GM10248 (cell line): ENCODE measurements around the gene EXOC3L4.

ENCODE experiments used
- CTCF ChIA-PET: fragments of 300-600 bp; sonication (Branson Sonifier 250); formaldehyde crosslinking; extraction: SDS; loops from one replicate; lab custom pipeline; 2021; ENCODE audit warnings: antibody characterized with exemption; lab: Yijun Ruan, JAX
- POLR2A ChIA-PET: fragments of 350-650 bp; sonication (Branson Sonifier 250); formaldehyde crosslinking; extraction: SDS; loops from one replicate; lab custom pipeline; 2020; ENCODE audit warnings: antibody characterized with exemption; lab: Yijun Ruan, JAX
- DNase-seq: peaks from one replicate; pipeline ENCODE4 v3.0.0; 2012; ENCODE audit errors: extremely low spot score
- TF ChIP-seq, protein P1 (sequence below): IDR thresholded peaks from 2 replicates; pipeline ENCODE4 v1.5.1; 2012; ENCODE audit warnings: mild to moderate bottlenecking, low read depth; ENCODE audit errors: extremely low read depth, missing control alignments, control extremely low read depth

EXOC3L4 gene

DNA sequence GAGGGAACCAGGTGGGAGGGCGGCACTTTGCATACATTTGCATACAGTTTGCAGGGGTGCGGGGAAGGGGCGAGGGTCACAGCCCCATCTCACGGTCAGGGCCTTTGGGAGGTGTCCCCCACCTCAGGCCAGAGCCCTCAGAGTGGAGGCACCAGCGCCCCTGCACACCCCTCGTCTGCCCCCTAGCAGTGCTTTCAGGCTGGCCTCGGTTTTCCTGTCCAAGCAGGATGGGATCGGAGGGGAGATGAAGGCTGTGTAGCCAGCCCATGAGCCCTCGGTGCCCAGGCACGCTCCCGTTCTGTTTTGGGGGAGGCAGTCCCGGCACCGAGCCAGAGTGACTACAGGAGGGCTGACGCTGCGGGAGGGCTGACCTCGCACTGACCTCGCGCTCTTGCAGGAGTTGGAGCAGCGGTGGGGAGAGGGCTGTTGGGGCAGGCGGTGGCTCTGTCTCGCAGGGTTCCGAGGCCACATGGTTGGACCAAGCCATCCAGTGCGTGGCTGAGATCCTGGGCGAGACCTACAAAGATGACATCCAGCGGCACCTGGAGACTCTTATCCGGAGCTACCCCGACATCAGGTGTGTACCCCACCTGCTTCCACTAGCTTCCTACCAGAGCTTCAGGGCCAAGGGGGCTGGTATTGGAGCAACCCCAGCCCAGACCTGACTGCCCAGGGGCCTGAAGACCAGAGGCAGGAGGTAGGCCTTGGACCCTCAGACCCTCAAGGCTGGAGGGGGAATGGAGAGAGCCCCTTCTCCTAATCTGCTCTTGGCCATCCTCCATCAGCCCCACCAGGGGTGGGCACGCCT is 13.6 kb downstream of the EXOC3L4 start:
- ChIA-PET CTCF (interaction anchor here (0.9 to 1.0 kb wide), 3 partner anchors 33 to 412 kb away, joined by 3 to 5 read pairs (median 4); no protein-coding TSS in a partner anchor), POLR2A (no interaction called here)
- no peak for DNase-seq
- TF ChIP-seq, protein P1, sequence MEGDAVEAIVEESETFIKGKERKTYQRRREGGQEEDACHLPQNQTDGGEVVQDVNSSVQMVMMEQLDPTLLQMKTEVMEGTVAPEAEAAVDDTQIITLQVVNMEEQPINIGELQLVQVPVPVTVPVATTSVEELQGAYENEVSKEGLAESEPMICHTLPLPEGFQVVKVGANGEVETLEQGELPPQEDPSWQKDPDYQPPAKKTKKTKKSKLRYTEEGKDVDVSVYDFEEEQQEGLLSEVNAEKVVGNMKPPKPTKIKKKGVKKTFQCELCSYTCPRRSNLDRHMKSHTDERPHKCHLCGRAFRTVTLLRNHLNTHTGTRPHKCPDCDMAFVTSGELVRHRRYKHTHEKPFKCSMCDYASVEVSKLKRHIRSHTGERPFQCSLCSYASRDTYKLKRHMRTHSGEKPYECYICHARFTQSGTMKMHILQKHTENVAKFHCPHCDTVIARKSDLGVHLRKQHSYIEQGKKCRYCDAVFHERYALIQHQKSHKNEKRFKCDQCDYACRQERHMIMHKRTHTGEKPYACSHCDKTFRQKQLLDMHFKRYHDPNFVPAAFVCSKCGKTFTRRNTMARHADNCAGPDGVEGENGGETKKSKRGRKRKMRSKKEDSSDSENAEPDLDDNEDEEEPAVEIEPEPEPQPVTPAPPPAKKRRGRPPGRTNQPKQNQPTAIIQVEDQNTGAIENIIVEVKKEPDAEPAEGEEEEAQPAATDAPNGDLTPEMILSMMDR, result no peak

DNA sequence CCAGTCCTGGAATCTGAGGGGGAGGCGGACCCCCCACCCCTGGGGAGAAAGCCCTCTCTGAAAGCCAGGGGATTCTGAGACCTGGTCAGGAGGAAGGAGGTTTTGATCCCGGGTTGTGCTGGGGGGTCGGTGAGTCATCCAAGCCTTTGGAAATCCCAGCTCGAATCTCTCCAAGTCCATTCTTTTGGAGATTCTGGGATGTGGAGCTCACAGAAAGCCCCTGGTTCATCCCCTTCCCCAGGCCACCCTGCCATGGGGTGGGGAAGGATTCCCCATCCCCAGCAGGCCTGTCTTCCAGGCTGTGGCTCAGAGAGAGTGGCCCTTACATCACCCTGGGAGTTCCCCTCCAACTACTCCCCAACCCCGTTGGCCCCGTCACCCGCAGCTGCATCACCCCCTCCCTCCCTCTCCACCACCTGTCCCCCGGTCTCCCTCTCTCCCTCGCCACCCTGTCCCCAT is 14.3 kb downstream of the EXOC3L4 start:
- ChIA-PET POLR2A (no interaction called here), CTCF (interaction anchor here (0.9 to 1.0 kb wide), 3 partner anchors 32 to 413 kb away, joined by 3 to 5 read pairs (median 4); no protein-coding TSS in a partner anchor)
- TF ChIP-seq, protein P1, result no peak
- DNase-seq, result peak; percentile 84

DNA sequence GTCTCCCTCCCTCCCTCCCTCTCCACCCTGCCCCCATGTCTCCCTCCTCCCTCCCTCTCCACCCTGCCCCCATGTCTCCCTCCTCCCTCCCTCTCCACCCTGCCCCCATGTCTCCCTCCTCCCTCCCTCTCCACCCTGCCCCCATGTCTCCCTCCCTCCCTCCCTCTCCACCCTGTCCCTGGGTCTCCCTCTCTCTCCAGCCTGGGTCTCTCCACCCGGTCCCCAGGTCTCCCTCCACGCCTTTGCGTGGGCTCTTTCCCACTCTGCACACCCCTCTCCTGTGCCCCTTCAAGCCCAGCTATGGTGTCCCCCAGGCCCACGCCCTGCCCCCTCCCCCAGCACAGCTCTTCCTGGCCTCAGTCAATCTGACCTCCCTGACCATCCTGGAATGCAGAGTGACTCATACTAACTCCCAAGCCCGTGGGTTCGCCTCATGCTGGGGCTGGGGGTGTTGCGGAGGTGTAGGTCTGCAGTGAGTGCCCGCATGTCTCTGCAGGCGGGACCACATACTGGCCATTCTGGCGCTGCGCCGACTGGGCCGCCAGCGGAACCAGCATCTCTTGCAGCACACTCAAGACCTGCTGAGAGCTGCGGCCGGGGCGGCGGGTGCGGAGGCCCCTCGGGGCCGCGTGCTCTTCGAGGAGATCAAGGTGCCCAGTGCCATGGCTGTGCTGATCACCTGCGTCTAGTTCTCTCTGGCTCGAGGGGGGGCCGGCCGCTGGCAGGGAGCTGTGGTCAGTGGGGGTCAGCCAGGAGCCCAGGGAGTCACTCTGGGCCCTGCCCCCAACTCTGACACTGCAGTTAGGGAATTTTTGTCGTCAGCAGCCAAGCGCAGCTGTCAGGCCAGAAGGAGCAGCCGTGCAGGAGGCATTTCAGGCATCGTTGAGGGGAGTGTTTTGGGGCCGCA is 15.3 kb downstream of the EXOC3L4 start:
- TF ChIP-seq, protein P1, result no peak
- no peak for DNase-seq
- ChIA-PET CTCF (interaction anchor here (1.2 to 1.9 kb wide), 2 partner anchors 31 to 414 kb away, joined by 3 to 8 read pairs; no protein-coding TSS in a partner anchor), POLR2A (no interaction called here)

DNA sequence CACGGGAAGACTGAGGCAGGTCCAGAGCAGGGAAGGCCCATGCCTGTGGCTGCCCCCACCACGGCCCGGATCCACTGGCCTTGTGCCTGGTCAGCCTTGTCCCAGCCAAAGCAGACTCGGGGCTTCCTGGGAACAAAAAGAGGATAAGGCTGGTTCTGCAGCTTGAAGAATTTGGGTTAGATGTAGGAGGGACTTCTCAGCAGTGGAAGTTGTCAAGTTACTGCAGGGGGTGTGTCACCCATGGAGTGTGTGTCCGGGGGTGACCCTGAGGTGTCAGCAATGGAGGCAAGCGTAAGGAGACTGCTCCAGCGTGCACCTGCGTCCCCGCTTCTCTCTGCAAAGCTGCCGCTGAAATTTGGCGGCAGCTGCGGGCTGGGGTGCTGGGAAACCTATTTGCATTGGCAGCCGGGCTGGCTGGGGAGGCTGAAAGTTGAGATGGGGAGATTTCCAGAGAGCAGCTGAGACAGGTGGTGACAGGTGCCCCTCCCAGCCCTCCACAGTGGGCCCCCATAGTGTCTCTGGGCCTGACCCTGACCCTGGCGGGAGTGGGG is 16.2 kb downstream of the EXOC3L4 start:
- DNase-seq, result no peak
- POLR2A ChIA-PET, result interaction anchor here (0.6 kb wide), 1 partner anchor 234 kb away, joined by 3 read pairs; no protein-coding TSS in a partner anchor
- CTCF ChIA-PET, result interaction anchor here (0.8 to 1.9 kb wide), 2 partner anchors 13 to 30 kb away, joined by 3 to 8 read pairs; partner anchors contain the start of gene TNFAIP2
- TF ChIP-seq, protein P1, result no peak

DNA sequence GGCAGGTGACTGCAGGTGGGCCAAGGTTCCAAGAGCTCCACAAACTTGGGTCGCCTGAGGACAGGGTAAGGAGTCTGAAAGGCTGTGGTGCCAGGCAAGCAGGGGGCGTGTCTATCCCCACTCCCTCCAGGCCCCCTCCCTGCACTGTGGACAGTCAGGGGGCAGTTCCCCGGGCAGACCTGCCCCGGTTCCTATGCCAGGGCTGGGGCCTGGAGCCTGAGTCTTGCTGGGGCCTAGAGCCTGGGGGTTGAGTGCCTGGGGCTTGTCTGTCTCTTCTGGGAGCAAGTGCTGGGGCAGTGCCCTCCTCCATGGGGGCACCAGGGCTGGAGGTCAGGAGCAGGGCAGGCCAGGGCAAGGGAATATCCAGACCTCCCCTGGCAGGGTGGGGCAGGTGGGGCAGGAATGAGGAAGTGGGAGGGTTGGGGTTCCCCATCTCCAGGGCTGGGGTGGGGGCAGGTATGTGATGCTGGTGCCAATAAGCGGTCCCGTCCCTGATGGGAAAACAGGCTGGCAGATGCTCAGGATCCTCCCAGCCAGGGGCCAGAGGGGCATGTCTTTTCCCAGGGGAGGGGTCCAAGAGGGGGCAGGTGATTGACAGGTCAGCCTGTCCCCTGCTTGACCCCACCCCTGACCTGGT is 16.8 kb downstream of the EXOC3L4 start:
- ChIA-PET CTCF (interaction anchor here (0.8 to 1.9 kb wide), 2 partner anchors 13 to 29 kb away, joined by 3 to 8 read pairs; partner anchors contain the start of gene TNFAIP2), POLR2A (interaction anchor here (0.6 kb wide), 1 partner anchor 234 kb away, joined by 3 read pairs; no protein-coding TSS in a partner anchor)
- no peak for DNase-seq
- TF ChIP-seq, protein P1, result no peak
